Osteocyte (in vitro differentiated cells): ENCODE data around the gene ARG2. TPM values are rescaled to one million over a fixed set of nuclear protein-coding genes. Genes with fewer than 3 reads are reported as not detected.
A peak's percentile ranks its signal among the peaks of the same experiment; 100 is the strongest.

Experiments
- DNase-seq: peaks from one replicate; pipeline ENCODE4 v3.0.0; 2021; ENCODE audit warnings: mixed read lengths; ENCODE audit not compliant: unreplicated experiment; ENCODE audit errors: extremely low spot score
- H3K27ac Mint-ChIP-seq: one replicate; pipeline ENCODE4 v1.8.0; 2021; ENCODE audit warnings: mild to moderate bottlenecking, mixed read lengths; ENCODE audit not compliant: unreplicated experiment
- H3K27me3 Mint-ChIP-seq: one replicate; pipeline ENCODE4 v1.8.0; 2021; ENCODE audit warnings: mixed read lengths; ENCODE audit not compliant: unreplicated experiment
- H3K36me3 Mint-ChIP-seq: one replicate; pipeline ENCODE4 v1.8.0; 2021; ENCODE audit warnings: mixed read lengths; ENCODE audit not compliant: unreplicated experiment
- H3K4me1 Mint-ChIP-seq: one replicate; pipeline ENCODE4 v1.8.0; 2021; ENCODE audit warnings: mixed read lengths; ENCODE audit not compliant: unreplicated experiment
- H3K4me3 Mint-ChIP-seq: one replicate; pipeline ENCODE4 v1.8.0; 2021; ENCODE audit warnings: mild to moderate bottlenecking, moderate library complexity, mixed read lengths; ENCODE audit not compliant: unreplicated experiment
- H3K9me3 Mint-ChIP-seq: one replicate; pipeline ENCODE4 v1.8.0; 2021; ENCODE audit warnings: mixed read lengths; ENCODE audit not compliant: unreplicated experiment
- CTCF ChIP-seq: fragments of 200-600 bp; sonication (generic); IDR thresholded peaks from 2 replicates; pipeline ENCODE4 v1.5.0; 2021; ENCODE audit warnings: antibody characterized with exemption, mild to moderate bottlenecking, moderate library complexity
- total RNA-seq: library from RNA; stranded (reverse); gene quantifications from 2 replicates; pipeline ENCODE4 v1.2.1, GENCODE V29; 2021

ARG2 gene
- total RNA-seq, 1 donor from 2014 or later = 4.2 TPM

DNA sequence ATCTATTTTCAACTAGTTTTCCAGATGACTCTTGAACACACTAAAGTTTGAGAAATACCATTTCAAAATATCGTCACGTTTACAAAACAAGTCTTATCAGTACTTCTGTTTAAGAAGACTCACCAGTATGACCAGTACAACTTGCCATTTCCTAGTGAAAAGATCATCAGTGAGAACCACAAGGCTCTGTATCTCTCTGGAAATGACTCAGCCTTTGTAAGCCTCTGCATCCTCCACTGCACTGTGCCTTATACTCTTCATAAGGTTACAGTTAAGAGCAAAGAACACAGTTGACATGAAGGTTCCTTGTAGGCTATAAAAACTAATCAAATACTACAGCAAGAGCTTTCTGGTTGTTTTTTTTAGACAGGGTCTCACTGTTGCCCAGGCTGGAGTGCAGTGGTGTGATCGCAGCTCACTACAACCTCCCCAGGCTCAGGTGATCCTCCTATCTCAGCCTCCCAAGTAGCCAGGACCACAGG lies 60.4 kb downstream of the ARG2 start:
- Mint-ChIP-seq H3K9me3 (no peaks in the 10 kb centered on the region), H3K4me1 (peaks cover 6% of the 10 kb centered on the region), H3K4me3 (no peak overlapping the region), H3K36me3 (peaks cover 50% of the 10 kb centered on the region), H3K27me3 (no peaks in the 10 kb centered on the region), H3K27ac (no peak overlapping the region)
- no peak for TF ChIP-seq CTCF
- DNase-seq = no peak

- no peaks in the 10 kb centered on the region for H3K27me3 Mint-ChIP-seq
- no peak overlapping the region for H3K4me3 Mint-ChIP-seq
- DNase-seq = no peak
- H3K9me3 Mint-ChIP-seq = no peaks in the 10 kb centered on the region
- no peak overlapping the region for H3K27ac Mint-ChIP-seq
- no peak for TF ChIP-seq CTCF
- peaks cover 56% of the 10 kb centered on the region for H3K36me3 Mint-ChIP-seq
- peaks cover 1% of the 10 kb centered on the region for H3K4me1 Mint-ChIP-seq
Measured at GRCh38 chr14:67680941-67681340, 61.2 kb downstream of the ARG2 start.

DNA sequence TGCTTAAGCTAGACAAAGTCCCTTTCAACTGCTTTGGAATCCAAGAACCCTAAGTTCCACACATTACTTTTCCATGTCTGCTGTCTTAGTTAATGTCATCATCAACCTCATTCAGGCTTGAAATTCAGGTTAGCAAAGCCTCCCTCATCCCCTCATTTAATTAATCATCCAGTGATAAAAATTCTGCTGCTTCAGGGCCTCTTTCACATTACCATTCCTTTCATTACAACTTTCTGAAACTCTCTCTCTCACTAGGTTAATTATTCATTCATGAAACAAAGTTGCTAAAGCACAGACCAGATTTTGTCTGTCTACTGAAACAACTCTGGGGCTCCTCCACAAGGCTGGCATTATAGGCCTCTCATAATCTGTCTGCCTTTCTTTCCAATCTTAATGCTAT lies 64.1 kb downstream of the ARG2 start:
- no peaks in the 10 kb centered on the region for H3K4me1 Mint-ChIP-seq
- no peak overlapping the region for H3K4me3 Mint-ChIP-seq
- no peak for DNase-seq
- no peaks in the 10 kb centered on the region for H3K9me3 Mint-ChIP-seq
- no peak overlapping the region for H3K27ac Mint-ChIP-seq
- H3K36me3 Mint-ChIP-seq = peaks cover 61% of the 10 kb centered on the region
- TF ChIP-seq CTCF = no peak
- no peaks in the 10 kb centered on the region for H3K27me3 Mint-ChIP-seq

GRCh38 chr14:67690011-67690410 lies 70.3 kb downstream of the ARG2 start:
- DNase-seq = no peak
- H3K4me3 Mint-ChIP-seq = no peak overlapping the region
- H3K9me3 Mint-ChIP-seq = no peaks in the 10 kb centered on the region
- peaks cover 16% of the 10 kb centered on the region for H3K4me1 Mint-ChIP-seq
- TF ChIP-seq CTCF = no peak
- H3K27ac Mint-ChIP-seq = no peak overlapping the region
- H3K36me3 Mint-ChIP-seq = peaks cover 57% of the 10 kb centered on the region
- H3K27me3 Mint-ChIP-seq = no peaks in the 10 kb centered on the region

DNA sequence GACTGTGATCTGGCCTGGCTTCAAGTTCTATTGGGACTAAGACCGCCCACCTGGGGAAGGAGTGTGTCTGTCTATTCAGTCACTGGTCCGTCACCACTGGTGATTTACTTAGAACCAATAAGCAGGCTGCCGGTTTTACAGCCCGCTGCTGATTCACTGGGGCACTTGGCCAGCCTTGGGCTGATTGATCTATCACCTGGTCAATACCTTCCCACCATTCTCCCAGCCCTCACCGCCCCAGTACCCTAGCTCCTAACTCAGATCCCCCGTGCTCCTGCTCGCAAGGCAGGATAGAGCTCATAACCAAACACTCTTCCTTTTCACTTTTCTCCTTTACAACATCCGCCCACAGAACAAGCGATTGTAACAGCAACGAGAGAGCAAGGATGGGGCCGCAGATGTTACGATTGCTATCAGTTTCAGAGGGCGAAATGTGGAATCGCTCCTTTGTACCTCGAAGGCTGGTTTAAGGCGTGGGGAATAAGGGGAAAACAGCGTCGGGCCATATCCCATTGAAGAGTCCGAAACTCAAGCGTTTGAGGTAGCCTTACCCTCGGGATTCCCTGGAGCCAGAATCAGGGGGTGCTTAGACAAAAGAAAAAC lies 75.2 kb downstream of the ARG2 start:
- Mint-ChIP-seq H3K27me3 (no peaks in the 10 kb centered on the region), H3K4me1 (peaks cover 22% of the 10 kb centered on the region), H3K27ac (peak overlapping the region; percentile 95), H3K4me3 (peak overlapping the region; percentile 96), H3K36me3 (peaks cover 20% of the 10 kb centered on the region), H3K9me3 (no peaks in the 10 kb centered on the region)
- DNase-seq = no peak
- TF ChIP-seq CTCF = no peak
